ENCODE results near the gene VGLL1.

DNA sequence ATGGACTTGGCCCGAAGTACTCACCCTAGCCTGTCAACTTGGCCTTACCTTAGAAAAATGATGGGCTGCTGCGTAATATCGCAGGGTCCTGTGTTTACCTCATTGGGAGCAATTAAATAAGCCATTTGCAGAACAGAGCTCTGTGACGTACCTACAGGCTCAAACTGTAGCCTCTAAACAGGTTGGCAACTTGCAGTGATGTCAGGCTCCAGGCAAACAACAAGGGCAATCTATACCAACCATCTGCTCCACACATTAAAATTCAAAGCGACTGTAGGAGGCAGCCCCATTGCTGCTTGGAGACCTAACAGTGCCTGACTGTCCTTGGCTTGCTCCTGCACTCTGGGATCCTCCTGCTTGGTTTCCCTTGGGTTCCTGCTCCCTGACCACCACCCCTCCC, 17.2 kb downstream of the VGLL1 start:
- TF ChIP-seq, protein P1, sequence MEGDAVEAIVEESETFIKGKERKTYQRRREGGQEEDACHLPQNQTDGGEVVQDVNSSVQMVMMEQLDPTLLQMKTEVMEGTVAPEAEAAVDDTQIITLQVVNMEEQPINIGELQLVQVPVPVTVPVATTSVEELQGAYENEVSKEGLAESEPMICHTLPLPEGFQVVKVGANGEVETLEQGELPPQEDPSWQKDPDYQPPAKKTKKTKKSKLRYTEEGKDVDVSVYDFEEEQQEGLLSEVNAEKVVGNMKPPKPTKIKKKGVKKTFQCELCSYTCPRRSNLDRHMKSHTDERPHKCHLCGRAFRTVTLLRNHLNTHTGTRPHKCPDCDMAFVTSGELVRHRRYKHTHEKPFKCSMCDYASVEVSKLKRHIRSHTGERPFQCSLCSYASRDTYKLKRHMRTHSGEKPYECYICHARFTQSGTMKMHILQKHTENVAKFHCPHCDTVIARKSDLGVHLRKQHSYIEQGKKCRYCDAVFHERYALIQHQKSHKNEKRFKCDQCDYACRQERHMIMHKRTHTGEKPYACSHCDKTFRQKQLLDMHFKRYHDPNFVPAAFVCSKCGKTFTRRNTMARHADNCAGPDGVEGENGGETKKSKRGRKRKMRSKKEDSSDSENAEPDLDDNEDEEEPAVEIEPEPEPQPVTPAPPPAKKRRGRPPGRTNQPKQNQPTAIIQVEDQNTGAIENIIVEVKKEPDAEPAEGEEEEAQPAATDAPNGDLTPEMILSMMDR (IDR thresholded peaks at IDR 0.05; ENCODE audit: low read length), result no peak
- TF ChIP-seq EZH2 (optimal IDR thresholded peaks at IDR 0.05; ENCODE audit: low read depth, low read length), result no peak
